Osteocyte (in vitro differentiated cells): ENCODE data around the gene CYB561A3. TPM values are rescaled to one million over a fixed set of nuclear protein-coding genes. Genes with fewer than 3 reads are reported as not detected.
"Not testable (repeated sequence)": the region's sequence is repeated elsewhere in the genome, so short reads cannot be mapped to it uniquely, and the experiment has no call there.

Source experiments
- DNase-seq: peaks from one replicate; pipeline ENCODE4 v3.0.0; 2021; ENCODE audit warnings: mixed read lengths; ENCODE audit not compliant: unreplicated experiment; ENCODE audit errors: extremely low spot score
- H3K27ac Mint-ChIP-seq: one replicate; pipeline ENCODE4 v1.8.0; 2021; ENCODE audit warnings: mild to moderate bottlenecking, mixed read lengths; ENCODE audit not compliant: unreplicated experiment
- H3K27me3 Mint-ChIP-seq: one replicate; pipeline ENCODE4 v1.8.0; 2021; ENCODE audit warnings: mixed read lengths; ENCODE audit not compliant: unreplicated experiment
- H3K36me3 Mint-ChIP-seq: one replicate; pipeline ENCODE4 v1.8.0; 2021; ENCODE audit warnings: mixed read lengths; ENCODE audit not compliant: unreplicated experiment
- H3K4me1 Mint-ChIP-seq: one replicate; pipeline ENCODE4 v1.8.0; 2021; ENCODE audit warnings: mixed read lengths; ENCODE audit not compliant: unreplicated experiment
- H3K4me3 Mint-ChIP-seq: one replicate; pipeline ENCODE4 v1.8.0; 2021; ENCODE audit warnings: mild to moderate bottlenecking, moderate library complexity, mixed read lengths; ENCODE audit not compliant: unreplicated experiment
- H3K9me3 Mint-ChIP-seq: one replicate; pipeline ENCODE4 v1.8.0; 2021; ENCODE audit warnings: mixed read lengths; ENCODE audit not compliant: unreplicated experiment
- CTCF ChIP-seq: fragments of 200-600 bp; sonication (generic); IDR thresholded peaks from 2 replicates; pipeline ENCODE4 v1.5.0; 2021; ENCODE audit warnings: antibody characterized with exemption, mild to moderate bottlenecking, moderate library complexity
- total RNA-seq: library from RNA; stranded (reverse); gene quantifications from 2 replicates; pipeline ENCODE4 v1.2.1, GENCODE V29; 2021

CYB561A3 gene
- total RNA-seq, 1 donor from 2014 or later, result 49.5 TPM

GRCh38 chr11:61384271-61385242 lies 22.9 kb upstream of the CYB561A3 start:
- Mint-ChIP-seq H3K36me3 (no peaks in the 10 kb centered on the region), H3K27ac (no peak overlapping the region), H3K9me3 (peaks cover 2% of the 10 kb centered on the region), H3K4me1 (peaks cover 11% of the 10 kb centered on the region), H3K27me3 (no peaks in the 10 kb centered on the region), H3K4me3 (no peak overlapping the region)
- no peak for DNase-seq
- TF ChIP-seq CTCF, result no peak

GRCh38 chr11:61383859-61384258 lies 22.2 kb upstream of the CYB561A3 start:
- not testable (repeated sequence) for H3K27me3 Mint-ChIP-seq, H3K4me3 Mint-ChIP-seq, H3K36me3 Mint-ChIP-seq, DNase-seq, H3K27ac Mint-ChIP-seq, H3K9me3 Mint-ChIP-seq
- H3K4me1 Mint-ChIP-seq, result peaks cover 17% of the 10 kb centered on the region

GRCh38 chr11:61380884-61381283 lies 19.2 kb upstream of the CYB561A3 start:
- Mint-ChIP-seq H3K36me3 (peaks cover 4% of the 10 kb centered on the region), H3K4me1 (peaks cover 29% of the 10 kb centered on the region), H3K4me3 (no peak overlapping the region), H3K27ac (no peak overlapping the region), H3K9me3 (no peaks in the 10 kb centered on the region), H3K27me3 (no peaks in the 10 kb centered on the region)
- no peak for TF ChIP-seq CTCF
- DNase-seq, result no peak

- Mint-ChIP-seq H3K27ac (peak overlapping the region; percentile 91), H3K9me3 (no peaks in the 10 kb centered on the region), H3K36me3 (peaks cover 6% of the 10 kb centered on the region), H3K4me1 (peaks cover 22% of the 10 kb centered on the region), H3K4me3 (no peak overlapping the region), H3K27me3 (no peaks in the 10 kb centered on the region)
- TF ChIP-seq CTCF, result no peak
- no peak for DNase-seq
Observed at GRCh38 chr11:61378713-61379313, 17.1 kb upstream of the CYB561A3 start.

GRCh38 chr11:61377461-61378160 lies 15.9 kb upstream of the CYB561A3 start:
- Mint-ChIP-seq H3K27ac (peak overlapping the region; percentile 91), H3K9me3 (no peaks in the 10 kb centered on the region), H3K4me3 (no peak overlapping the region), H3K4me1 (peaks cover 22% of the 10 kb centered on the region), H3K36me3 (peaks cover 7% of the 10 kb centered on the region), H3K27me3 (no peaks in the 10 kb centered on the region)
- TF ChIP-seq CTCF, result no peak
- DNase-seq, result no peak
